ENCODE results near the gene NDUFS6. TPM values are rescaled to one million over a fixed set of nuclear protein-coding genes. Genes with fewer than 3 reads are reported as not detected.

Gene NDUFS6
- total RNA-seq, 1 donor from 2014 or later, result 37.6 TPM

DNA sequence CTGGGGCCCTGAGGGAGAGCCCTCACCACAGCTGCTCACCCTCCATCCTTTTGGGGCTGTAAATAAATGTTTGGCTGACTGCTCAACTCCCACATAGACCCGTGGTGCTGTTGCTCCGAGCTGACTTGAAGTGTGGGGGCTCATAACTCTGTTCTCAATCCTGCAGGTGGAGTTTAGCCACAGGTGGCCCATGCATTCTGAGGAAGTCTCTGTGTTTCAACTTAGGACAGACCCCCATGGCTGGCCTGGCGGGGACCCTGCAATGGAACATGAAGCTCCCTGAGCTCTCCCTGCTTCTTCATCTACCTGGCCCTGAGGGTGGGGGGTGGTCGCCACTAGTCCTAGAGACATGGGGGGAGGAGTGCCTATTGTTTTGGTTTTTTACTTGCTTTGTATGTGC is 19.7 kb downstream of the NDUFS6 start:
- Histone ChIP-seq H4K20me1 (ENCODE audit: insufficient read depth, low read length) (peaks cover 12% of the 10 kb centered on the region), H3K4me3 (ENCODE audit: insufficient read depth, low read depth, low read length) (no peak overlapping the region)
- no peaks in the 10 kb centered on the region for H3K4me1 Mint-ChIP-seq (ENCODE audit: low read depth, unreplicated experiment)

GRCh38 chr5:1821862-1822261 is 20.7 kb downstream of the NDUFS6 start:
- Mint-ChIP-seq H3K4me1 (ENCODE audit: low read depth, unreplicated experiment) (no peaks in the 10 kb centered on the region), H3K27ac (ENCODE audit: unreplicated experiment) (no peak overlapping the region), H3K4me3 (ENCODE audit: unreplicated experiment) (no peak overlapping the region), H3K27me3 (ENCODE audit: low read depth, unreplicated experiment) (no peaks in the 10 kb centered on the region), H3K9me3 (ENCODE audit: unreplicated experiment) (peaks cover 1% of the 10 kb centered on the region), H3K36me3 (ENCODE audit: low read depth, unreplicated experiment) (peaks cover 36% of the 10 kb centered on the region)
- Histone ChIP-seq H3K4me1 (ENCODE audit: insufficient read depth, low read length) (no peaks in the 10 kb centered on the region), H3K79me2 (ENCODE audit: insufficient read depth, low read length) (no peaks in the 10 kb centered on the region), H4K20me1 (ENCODE audit: insufficient read depth, low read length) (peaks cover 12% of the 10 kb centered on the region), H2AFZ (ENCODE audit: low read depth, low read length) (no peak overlapping the region), H3K4me3 (ENCODE audit: insufficient read depth, low read depth, low read length) (no peak overlapping the region), H3K27ac (ENCODE audit: low read depth, low read length) (no peak overlapping the region), H3K9ac (ENCODE audit: low read length) (no peak overlapping the region), H3K4me2 (ENCODE audit: low read length) (no peak overlapping the region), H3K27me3 (ENCODE audit: insufficient read depth, low read length) (no peaks in the 10 kb centered on the region), H3K9me3 (ENCODE audit: insufficient read depth, low read depth, low read length) (no peaks in the 10 kb centered on the region), H3K36me3 (ENCODE audit: insufficient read depth, low read length) (peaks cover 22% of the 10 kb centered on the region)
- TF ChIP-seq CTCF (IDR thresholded peaks at IDR 0.05; ENCODE audit: insufficient read depth, low read depth, low read length) (no peak), EZH2 (IDR thresholded peaks at IDR 0.05; ENCODE audit: insufficient read depth, low read length) (no peak)
- FAIRE-seq (no peak), DNase-seq (ENCODE audit: low read depth) (no peak)

More for the DNA sequence above, 19.7 kb downstream of the NDUFS6 start:
- Histone ChIP-seq H3K4me1 (ENCODE audit: insufficient read depth, low read length) (no peaks in the 10 kb centered on the region), H3K36me3 (ENCODE audit: insufficient read depth, low read length) (peaks cover 22% of the 10 kb centered on the region), H2AFZ (ENCODE audit: low read depth, low read length) (no peak overlapping the region), H3K79me2 (ENCODE audit: insufficient read depth, low read length) (no peaks in the 10 kb centered on the region), H3K27me3 (ENCODE audit: insufficient read depth, low read length) (no peaks in the 10 kb centered on the region), H3K9me3 (ENCODE audit: insufficient read depth, low read depth, low read length) (no peaks in the 10 kb centered on the region), H3K9ac (ENCODE audit: low read length) (no peak overlapping the region), H3K27ac (ENCODE audit: low read depth, low read length) (no peak overlapping the region), H3K4me2 (ENCODE audit: low read length) (no peak overlapping the region)
- FAIRE-seq (no peak), DNase-seq (ENCODE audit: low read depth) (no peak)
- Mint-ChIP-seq H3K27ac (ENCODE audit: unreplicated experiment) (no peak overlapping the region), H3K27me3 (ENCODE audit: low read depth, unreplicated experiment) (no peaks in the 10 kb centered on the region), H3K4me3 (ENCODE audit: unreplicated experiment) (no peak overlapping the region), H3K9me3 (ENCODE audit: unreplicated experiment) (peaks cover 1% of the 10 kb centered on the region), H3K36me3 (ENCODE audit: low read depth, unreplicated experiment) (peaks cover 31% of the 10 kb centered on the region)
- TF ChIP-seq CTCF (IDR thresholded peaks at IDR 0.05; ENCODE audit: insufficient read depth, low read depth, low read length), result no peak
- no peak for TF ChIP-seq EZH2 (IDR thresholded peaks at IDR 0.05; ENCODE audit: insufficient read depth, low read length)

DNA sequence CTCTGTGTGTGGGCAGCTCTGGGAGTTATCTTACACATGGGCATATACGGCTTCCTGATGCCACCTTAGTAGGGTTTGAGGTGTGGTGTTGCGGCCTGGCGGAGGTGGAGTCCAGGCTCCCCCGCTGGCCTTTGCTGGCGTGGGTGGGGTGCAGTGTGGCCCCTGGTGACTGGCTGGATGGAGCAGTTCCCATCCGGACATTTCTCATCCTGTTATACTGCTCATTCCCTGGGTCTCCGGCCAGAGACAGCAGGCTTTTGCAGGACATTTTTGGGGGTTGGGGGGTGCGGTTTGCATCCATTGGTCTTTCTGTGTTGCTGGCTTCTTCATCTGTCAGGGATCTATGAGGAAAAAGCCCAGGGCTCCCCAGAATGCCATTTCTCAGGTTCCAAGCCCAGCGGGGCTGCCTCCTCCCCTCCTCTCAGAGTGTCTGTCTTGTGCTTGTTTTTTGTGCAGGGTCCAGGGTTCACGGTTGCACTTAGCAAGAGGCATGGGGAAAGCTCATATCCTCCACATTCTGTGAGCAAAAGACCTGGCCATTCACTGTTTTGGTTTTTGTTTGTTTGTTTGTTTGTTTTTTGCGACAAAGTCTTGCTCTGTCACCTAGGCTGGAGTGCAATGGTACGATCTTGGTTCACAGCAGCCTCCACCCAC is 22.3 kb downstream of the NDUFS6 start:
- Mint-ChIP-seq H3K9me3 (ENCODE audit: unreplicated experiment) (peaks cover 1% of the 10 kb centered on the region), H3K36me3 (ENCODE audit: low read depth, unreplicated experiment) (peaks cover 31% of the 10 kb centered on the region), H3K4me1 (ENCODE audit: low read depth, unreplicated experiment) (no peaks in the 10 kb centered on the region), H3K27me3 (ENCODE audit: low read depth, unreplicated experiment) (no peaks in the 10 kb centered on the region), H3K4me3 (ENCODE audit: unreplicated experiment) (no peak overlapping the region), H3K27ac (ENCODE audit: unreplicated experiment) (no peak overlapping the region)
- DNase-seq (ENCODE audit: low read depth) (no peak), FAIRE-seq (no peak)
- Histone ChIP-seq H3K36me3 (ENCODE audit: insufficient read depth, low read length) (peaks cover 15% of the 10 kb centered on the region), H3K9me3 (ENCODE audit: insufficient read depth, low read depth, low read length) (no peaks in the 10 kb centered on the region), H2AFZ (ENCODE audit: low read depth, low read length) (no peak overlapping the region), H3K4me2 (ENCODE audit: low read length) (no peak overlapping the region), H3K9ac (ENCODE audit: low read length) (no peak overlapping the region), H3K27ac (ENCODE audit: low read depth, low read length) (no peak overlapping the region), H3K4me3 (ENCODE audit: insufficient read depth, low read depth, low read length) (no peak overlapping the region), H3K4me1 (ENCODE audit: insufficient read depth, low read length) (no peaks in the 10 kb centered on the region), H3K27me3 (ENCODE audit: insufficient read depth, low read length) (no peaks in the 10 kb centered on the region), H4K20me1 (ENCODE audit: insufficient read depth, low read length) (peaks cover 4% of the 10 kb centered on the region), H3K79me2 (ENCODE audit: insufficient read depth, low read length) (no peaks in the 10 kb centered on the region)
- no peak for TF ChIP-seq CTCF (IDR thresholded peaks at IDR 0.05; ENCODE audit: insufficient read depth, low read depth, low read length)
- no peak for TF ChIP-seq EZH2 (IDR thresholded peaks at IDR 0.05; ENCODE audit: insufficient read depth, low read length)

All from astrocyte (in vitro differentiated cells and primary cell).